Measurements from ENCODE around the gene CSNK1G3.

CSNK1G3 gene

GRCh38 chr5:123514615-123515355 is 2.8 kb downstream of the CSNK1G3 start:
- DNase-seq (ENCODE audit: low read depth) = no peak
- no peak for TF ChIP-seq CTCF (IDR thresholded peaks at IDR 0.05; ENCODE audit: low read length, missing control alignments)
- H3K4me3 ChIP-seq (replicated peaks; ENCODE audit: low read depth, low read length) = no peak overlapping the region

GRCh38 chr5:123515904-123516303 is 3.9 kb downstream of the CSNK1G3 start:
- no peak for TF ChIP-seq CTCF (IDR thresholded peaks at IDR 0.05; ENCODE audit: low read length, missing control alignments)
- no peak for DNase-seq (ENCODE audit: low read depth)
- no peak overlapping the region for H3K4me3 ChIP-seq (replicated peaks; ENCODE audit: low read depth, low read length)

- no peak overlapping the region for H3K4me3 ChIP-seq (replicated peaks; ENCODE audit: low read depth, low read length)
- DNase-seq (ENCODE audit: low read depth) = no peak
- no peak for TF ChIP-seq CTCF (IDR thresholded peaks at IDR 0.05; ENCODE audit: low read length, missing control alignments)
These were observed 5.5 kb downstream of the CSNK1G3 start for GRCh38 chr5:123517476-123517875.

- no peak for TF ChIP-seq CTCF (IDR thresholded peaks at IDR 0.05; ENCODE audit: low read length, missing control alignments)
- H3K4me3 ChIP-seq (replicated peaks; ENCODE audit: low read depth, low read length) = no peak overlapping the region
- no peak for DNase-seq (ENCODE audit: low read depth)
These were observed 6.1 kb downstream of the CSNK1G3 start for GRCh38 chr5:123518111-123518510.

- no peak for DNase-seq (ENCODE audit: low read depth)
- no peak for TF ChIP-seq CTCF (IDR thresholded peaks at IDR 0.05; ENCODE audit: low read length, missing control alignments)
- H3K4me3 ChIP-seq (replicated peaks; ENCODE audit: low read depth, low read length) = no peak overlapping the region
These were observed 8.8 kb downstream of the CSNK1G3 start for GRCh38 chr5:123520677-123521247.

- no peak overlapping the region for H3K4me3 ChIP-seq (replicated peaks; ENCODE audit: low read depth, low read length)
- no peak for TF ChIP-seq CTCF (IDR thresholded peaks at IDR 0.05; ENCODE audit: low read length, missing control alignments)
- DNase-seq (ENCODE audit: low read depth) = no peak
These were observed 12.2 kb downstream of the CSNK1G3 start for GRCh38 chr5:123524146-123524545.

GRCh38 chr5:123527190-123527589 is 15.2 kb downstream of the CSNK1G3 start:
- H3K4me3 ChIP-seq (replicated peaks; ENCODE audit: low read depth, low read length) = no peak overlapping the region
- DNase-seq (ENCODE audit: low read depth) = no peak
- TF ChIP-seq CTCF (IDR thresholded peaks at IDR 0.05; ENCODE audit: low read length, missing control alignments) = no peak

All from fibroblast of pulmonary artery (primary cell).